Measurements from ENCODE around the gene ZAP70.

GRCh38 chr2:97698530-97698929 lies 14.8 kb upstream of the ZAP70 start:
- no peak for TF ChIP-seq EZH2 (IDR thresholded peaks at IDR 0.05)
- no peak for TF ChIP-seq POLR2AphosphoS5 (IDR thresholded peaks at IDR 0.05; ENCODE audit: borderline replicate concordance, low read depth, low read length)
- TF ChIP-seq FOXP2 (optimal IDR thresholded peaks at IDR 0.05; ENCODE audit: control extremely low read depth, extremely low read length, insufficient read depth), result no peak

All from SK-N-MC (cell line).